Activated T-helper 1 cell treated with anti-CD3 and anti-CD28 coated beads, Interleukin-12 subunit alpha, Interleukin-12 subunit beta, Interleukin-2, Interleukin-4 antibody, amounts not matched to agents 30 ng/mL and 10 ng/mL and 1 ng/mL, durations not matched to agents 14 hours and 24 hours and 36 hours (primary cell): Measurements from ENCODE around the gene RPS5. TPM values are rescaled to one million over a fixed set of nuclear protein-coding genes. Genes with fewer than 3 reads are reported as not detected.

ENCODE experiments used
- total RNA-seq: library from RNA; stranded (reverse); gene quantifications from 2 replicates; pipeline ENCODE4 v1.2.3, GENCODE V29; 2022

Gene RPS5
- total RNA-seq, 1 donor from 2014 or later = 1,157 TPM

Other genes with a start within 250 kb of the RPS5 start
- 1.6 and 1.9 TPM in 2 replicates for gene ZNF329, start 236.5 kb upstream of the RPS5 start, total RNA-seq
- gene ZNF274, start 204.2 kb upstream of the RPS5 start, total RNA-seq = 18.2 and 21.2 TPM in 2 replicates
- gene ZNF544, start 158.4 kb upstream of the RPS5 start, total RNA-seq = 51.8 and 56.1 TPM in 2 replicates
- 4.0 and 4.4 TPM in 2 replicates for gene ZNF8, start 108.3 kb upstream of the RPS5 start, total RNA-seq
- gene ERVK3-1, start 81.9 kb upstream of the RPS5 start, total RNA-seq = 87.1 and 96.7 TPM in 2 replicates
- 4.7 and 4.8 TPM in 2 replicates for gene ZSCAN22, start 60.3 kb upstream of the RPS5 start, total RNA-seq
- gene A1BG, start 33.8 kb upstream of the RPS5 start, total RNA-seq = 7.1 and 7.7 TPM in 2 replicates
- gene ZNF497, start 24.5 kb upstream of the RPS5 start, total RNA-seq = 0.76 and 0.93 TPM in 2 replicates
- gene ZNF837, start 6.2 kb upstream of the RPS5 start, total RNA-seq = 0.86 and 1.4 TPM in 2 replicates
- 0.65 and 1.6 TPM in 2 replicates for gene RNF225, start 8.4 kb downstream of the RPS5 start, total RNA-seq
- 17.8 and 20.6 TPM in 2 replicates for gene ZNF584, start 21.4 kb downstream of the RPS5 start, total RNA-seq
- gene ZNF132, start 52.9 kb downstream of the RPS5 start, total RNA-seq = 3.4 and 3.5 TPM in 2 replicates
- gene ZNF324B, start 64.4 kb downstream of the RPS5 start, total RNA-seq = 14.3 and 15.1 TPM in 2 replicates
- 12.8 and 15.5 TPM in 2 replicates for gene ZNF324, start 79.8 kb downstream of the RPS5 start, total RNA-seq
- gene ZNF446, start 89.1 kb downstream of the RPS5 start, total RNA-seq = 6.6 and 6.7 TPM in 2 replicates
- 23.3 and 24.7 TPM in 2 replicates for gene SLC27A5, start 124.7 kb downstream of the RPS5 start, total RNA-seq
- 15.9 and 17.4 TPM in 2 replicates for gene ZBTB45, start 132.5 kb downstream of the RPS5 start, total RNA-seq
- gene TRIM28, start 156.8 kb downstream of the RPS5 start, total RNA-seq = 664 and 687 TPM in 2 replicates
- 109 and 114 TPM in 2 replicates for gene CHMP2A, start 167.8 kb downstream of the RPS5 start, total RNA-seq
- gene UBE2M, start 171.3 kb downstream of the RPS5 start, total RNA-seq = 147 and 164 TPM in 2 replicates
- 19.6 and 21.6 TPM in 2 replicates for gene MZF1, start 186.1 kb downstream of the RPS5 start, total RNA-seq